ENCODE data around the gene SLC22A4.
A peak's percentile ranks its signal among the peaks of the same experiment; 100 is the strongest.

SLC22A4 gene

DNA sequence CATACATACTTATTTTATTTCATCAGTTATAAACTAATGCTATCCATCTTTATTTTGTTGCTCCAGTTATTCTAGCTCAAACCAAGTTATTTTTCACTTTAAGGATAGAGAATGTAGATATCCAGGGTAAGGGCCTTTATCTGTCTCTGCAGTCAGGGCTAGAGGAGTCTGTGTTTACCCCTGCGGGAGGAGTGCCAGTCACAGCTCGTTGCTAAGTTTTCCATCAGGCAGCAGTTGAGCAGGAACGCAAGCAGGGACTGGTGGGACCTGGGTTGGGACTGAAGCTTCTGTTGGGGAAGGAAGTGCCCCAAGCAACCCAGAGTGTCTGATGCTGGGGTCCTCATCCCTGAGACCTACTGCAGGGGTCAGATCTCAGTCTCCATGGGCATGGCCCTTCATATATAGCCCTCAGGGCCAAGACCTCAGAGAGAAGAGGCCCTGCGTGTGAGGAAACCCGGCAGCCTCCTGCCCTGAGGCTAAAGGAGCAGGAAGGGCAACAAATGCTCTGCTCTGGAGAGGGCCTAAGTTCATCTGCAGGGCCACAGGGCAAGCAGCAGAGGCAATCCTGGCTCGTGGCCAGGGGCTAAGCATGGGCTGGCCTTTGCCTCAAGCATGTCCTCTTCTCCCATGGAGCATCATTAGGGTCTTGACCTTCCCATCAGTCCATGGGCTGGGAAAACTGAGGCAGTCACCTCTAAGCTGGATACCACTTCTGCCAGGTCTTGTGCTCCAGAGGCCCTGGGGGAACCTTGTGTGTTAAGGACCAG is 6.6 kb downstream of the SLC22A4 start:
- DNase-seq: no peak

DNA sequence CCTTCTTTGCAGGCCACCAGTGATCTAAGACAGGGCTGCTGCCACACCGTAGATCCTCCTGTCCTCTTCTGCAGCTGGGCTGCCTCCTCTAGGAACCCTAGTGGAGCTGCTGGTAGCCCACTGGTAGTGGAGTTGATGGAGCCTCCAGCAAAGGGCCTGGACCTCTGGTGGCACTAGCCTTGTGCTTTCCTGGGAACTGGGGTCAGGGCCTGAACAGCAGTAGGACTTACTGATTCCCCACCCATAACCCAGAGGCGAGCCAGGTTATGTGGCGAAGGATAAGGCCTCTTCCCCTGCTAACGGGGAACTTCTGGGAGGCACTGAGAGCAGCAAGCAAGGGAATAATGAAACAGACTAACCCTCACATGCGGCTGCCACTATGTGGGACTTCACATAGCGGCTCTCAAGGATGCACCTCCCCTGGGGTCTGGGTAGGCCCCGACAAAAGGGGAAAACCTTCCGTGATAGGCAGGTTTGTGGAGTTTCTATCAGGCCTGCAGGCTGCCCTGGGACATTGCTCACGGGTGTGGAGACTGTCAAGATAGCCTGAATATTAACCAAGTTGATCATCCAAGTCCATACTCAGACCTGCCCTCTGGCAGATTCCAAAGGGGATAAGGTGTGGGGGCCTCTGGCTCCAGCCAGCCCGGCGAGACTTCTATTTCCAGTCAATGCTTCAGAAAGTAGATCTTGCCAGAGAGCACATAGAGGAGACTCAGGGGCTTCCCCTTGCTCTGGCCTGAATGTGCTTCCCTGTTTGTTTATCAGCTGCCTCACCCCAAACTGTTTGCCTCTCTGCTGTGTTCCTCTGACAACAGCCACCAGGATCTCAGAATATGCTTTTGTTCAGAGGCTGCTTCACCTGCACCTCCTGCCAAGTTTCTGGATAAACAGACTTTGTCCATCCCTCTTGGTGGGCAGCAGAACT is 7.4 kb downstream of the SLC22A4 start:
- DNase-seq: peak; percentile 32

DNA sequence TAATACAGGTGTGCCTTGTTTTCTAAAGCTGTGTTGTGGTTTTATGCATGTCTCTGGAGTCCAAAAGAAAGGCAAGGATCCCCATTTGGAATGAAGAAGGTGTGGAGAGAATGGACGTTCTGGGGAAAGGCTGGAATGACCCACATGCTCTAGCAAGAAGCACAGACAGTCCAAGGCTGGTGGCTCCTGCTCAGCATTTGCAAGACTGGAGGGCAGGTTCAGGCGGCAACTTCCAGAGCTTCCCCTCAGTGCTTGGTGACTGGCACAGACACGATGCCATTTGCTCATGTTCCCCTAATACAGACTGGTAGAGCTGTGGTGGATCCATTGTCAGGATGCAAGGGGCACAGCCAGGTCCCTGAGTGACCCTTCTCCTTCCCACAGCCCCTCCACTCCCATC is 8.2 kb downstream of the SLC22A4 start:
- no peak for DNase-seq

DNA sequence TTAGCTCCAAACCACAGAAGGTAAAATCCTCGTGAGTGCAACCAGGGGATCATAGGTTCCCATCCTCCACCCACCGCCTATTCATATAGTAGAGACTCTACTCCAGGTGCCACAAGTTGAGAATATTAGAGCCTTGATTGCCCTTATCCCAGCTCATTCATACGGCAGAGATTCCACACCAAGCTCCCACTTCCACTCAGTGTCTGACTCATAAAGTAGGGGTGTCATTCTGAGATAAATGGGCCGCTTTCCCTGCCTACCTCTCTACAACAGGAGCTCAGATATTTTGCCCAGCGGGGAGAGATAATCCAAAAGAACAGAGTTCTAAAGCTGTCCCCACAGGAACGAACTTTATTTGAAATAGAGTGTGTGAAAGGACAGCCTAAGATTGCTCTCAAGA is 9.4 kb downstream of the SLC22A4 start:
- DNase-seq: no peak

DNA sequence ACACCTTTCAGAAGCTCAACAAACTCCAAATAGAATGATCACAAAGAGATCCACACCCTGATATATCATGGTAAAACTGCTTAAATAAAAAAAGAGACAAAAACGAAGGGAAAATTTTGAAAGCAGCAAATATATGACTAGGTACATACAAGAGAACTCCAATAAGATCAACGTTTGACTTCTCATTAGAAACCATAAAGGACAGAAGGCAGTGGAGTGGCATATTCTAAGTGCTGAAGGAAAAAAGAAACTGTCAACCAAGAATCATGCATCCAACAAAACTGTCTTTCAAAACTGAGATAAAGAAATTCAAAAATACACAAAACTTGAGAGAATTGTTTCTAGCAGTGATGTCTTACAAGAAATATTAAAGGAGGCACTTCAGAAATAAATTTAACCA is 11.2 kb downstream of the SLC22A4 start:
- no peak for DNase-seq

DNA sequence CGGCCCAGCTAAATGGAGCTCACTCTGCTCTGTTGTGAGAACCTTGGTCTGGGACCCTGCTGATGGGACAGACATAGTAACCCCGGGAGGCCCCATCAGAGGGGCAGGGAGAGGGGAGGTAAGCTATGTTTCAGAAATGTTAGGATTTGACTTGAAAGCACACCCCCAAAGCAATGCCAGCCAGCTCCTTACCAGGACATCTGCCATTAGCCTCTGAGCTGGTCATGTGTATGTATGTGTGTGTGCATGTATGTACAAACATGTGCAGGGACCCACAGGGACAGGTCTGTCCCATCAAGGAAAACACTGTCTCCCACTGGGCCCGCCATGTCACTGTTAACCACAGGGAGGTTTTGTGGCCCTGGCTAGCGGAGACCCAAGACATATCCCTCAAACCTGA is 14.5 kb downstream of the SLC22A4 start:
- no peak for DNase-seq

DNA sequence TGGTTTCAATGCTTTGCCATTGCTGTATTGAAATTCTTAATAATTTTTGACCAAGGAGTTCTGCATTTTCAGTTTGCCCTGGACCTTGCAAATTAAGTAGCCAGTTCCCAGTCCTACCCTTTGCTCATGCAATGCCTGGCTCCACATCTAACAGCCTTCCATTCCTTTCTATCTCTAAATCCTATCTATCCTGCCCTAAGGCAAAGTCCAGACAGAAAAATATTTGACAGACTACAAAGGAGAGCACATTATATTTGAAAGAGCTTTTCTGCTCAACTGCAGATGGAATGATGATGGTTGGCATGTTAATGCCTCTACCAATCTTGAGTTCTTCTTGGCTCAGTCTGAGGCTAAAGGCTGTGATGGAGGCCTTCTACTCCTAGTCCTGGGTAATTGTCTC is 15.5 kb downstream of the SLC22A4 start:
- DNase-seq: no peak

DNA sequence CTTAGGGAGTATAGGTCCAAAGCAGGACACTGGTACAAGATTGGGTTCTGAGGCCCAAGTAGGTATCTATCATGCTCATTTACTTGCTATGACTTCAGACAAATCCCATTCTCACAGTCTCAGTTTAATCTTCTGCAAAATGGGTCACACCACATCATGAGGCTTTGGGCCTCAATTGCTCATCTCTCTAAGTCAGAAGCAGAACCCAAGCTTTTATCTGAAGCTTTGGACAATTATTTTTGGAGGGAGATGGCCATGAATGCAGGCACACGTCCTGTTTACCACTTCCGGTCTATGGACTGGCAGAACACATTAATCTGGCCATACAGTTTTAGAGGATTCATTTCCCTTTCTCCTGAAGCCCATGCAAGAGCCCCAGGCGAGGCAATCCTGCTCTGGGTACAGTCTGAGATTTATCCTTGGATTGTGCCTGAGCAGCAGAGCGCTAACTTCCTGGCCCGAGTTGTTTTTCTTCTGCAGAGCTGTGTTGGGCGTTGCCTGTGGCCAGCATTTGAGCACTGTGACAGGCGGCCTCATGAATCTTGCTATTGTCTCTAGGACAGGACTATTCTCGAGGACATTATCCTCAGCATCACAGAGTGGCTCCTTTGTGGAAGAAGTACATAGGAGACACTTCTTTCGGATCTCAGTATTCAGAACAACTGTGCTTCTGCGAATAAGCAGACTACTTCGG is 16.1 kb downstream of the SLC22A4 start:
- DNase-seq: no peak

DNA sequence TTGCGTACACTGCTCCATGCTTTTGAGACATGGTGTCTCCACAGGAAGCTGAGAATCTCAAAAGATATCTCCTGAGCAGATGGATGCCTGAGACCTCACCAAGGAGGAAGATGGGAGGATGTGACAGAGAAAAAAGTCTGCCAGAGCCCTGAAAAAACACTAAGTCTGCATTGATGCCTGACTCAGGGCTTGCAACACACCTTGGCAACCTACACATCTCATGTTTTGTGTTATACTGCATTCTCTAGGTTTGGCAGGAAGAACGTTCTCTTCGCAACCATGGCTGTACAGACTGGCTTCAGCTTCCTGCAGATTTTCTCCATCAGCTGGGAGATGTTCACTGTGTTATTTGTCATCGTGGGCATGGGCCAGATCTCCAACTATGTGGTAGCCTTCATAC is 19.2 kb downstream of the SLC22A4 start:
- DNase-seq: no peak

DNA sequence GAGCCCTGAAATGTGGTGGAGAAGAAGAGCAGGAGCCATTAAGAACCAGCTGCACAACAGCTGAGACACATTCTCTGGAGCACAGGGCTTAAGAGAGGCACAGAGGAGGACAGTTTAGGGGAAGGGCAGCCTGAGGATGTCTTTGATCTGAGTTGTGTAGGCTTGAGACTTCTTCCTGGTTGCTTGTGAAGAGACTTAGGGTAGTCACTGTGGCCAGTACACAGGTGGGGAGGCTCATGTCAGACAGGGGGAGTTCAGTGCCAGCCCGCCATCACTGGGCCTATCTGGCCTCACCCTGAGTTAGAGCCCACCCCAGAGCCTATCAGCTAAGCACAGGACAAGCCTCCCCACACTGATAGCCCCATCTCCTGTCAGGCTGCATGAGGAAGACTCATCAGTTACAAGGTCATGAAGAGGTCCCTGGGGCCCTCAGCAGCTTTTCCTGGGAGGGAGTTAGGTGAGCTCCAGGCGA is 19.8 kb downstream of the SLC22A4 start:
- no peak for DNase-seq

DNA sequence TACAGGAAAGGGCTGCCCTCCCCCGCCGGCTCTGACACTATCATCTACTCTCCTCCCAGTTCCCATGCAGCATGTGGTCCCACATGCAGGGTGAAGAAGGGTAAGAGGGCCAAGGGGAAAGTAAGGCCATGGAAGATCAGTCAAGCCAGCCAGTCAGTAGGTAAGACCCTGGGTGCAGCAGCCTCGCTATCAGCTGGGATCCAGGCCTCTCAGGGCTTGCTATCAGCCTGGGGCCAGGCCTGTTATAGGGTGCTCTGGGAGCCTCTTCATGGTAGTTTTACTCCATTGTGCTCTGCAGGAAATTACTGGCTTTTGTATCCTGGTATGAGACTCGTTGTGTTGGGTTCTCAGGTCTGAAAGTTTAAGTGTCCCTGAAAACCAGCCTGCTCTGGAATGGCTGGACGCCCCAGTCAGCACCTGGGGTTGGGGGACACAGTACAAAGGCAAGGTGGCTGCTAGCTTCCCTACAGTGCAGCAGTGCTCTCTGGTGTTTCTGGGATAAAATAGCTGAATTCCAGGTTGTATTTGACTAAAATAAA is 21.4 kb downstream of the SLC22A4 start:
- DNase-seq: no peak

DNA sequence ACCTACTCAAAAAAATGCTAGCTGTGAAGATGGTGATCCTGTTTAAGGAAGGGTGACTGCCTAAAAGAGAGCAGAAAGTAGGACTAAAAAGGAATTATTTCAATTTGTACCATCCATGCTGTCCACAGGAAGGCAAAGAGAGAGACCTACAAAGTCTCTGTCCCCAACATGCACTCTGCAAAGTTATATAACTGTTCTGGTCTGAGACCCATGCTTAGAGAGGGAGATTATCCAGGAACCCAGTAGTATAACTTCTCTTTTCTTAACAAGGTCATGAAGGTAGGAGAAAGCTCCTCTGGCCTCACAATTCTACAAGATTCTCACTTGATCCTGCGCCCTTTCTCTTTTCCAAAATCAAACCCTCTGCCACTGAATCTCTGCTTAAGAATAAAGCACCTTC is 25.8 kb downstream of the SLC22A4 start:
- DNase-seq: no peak

DNA sequence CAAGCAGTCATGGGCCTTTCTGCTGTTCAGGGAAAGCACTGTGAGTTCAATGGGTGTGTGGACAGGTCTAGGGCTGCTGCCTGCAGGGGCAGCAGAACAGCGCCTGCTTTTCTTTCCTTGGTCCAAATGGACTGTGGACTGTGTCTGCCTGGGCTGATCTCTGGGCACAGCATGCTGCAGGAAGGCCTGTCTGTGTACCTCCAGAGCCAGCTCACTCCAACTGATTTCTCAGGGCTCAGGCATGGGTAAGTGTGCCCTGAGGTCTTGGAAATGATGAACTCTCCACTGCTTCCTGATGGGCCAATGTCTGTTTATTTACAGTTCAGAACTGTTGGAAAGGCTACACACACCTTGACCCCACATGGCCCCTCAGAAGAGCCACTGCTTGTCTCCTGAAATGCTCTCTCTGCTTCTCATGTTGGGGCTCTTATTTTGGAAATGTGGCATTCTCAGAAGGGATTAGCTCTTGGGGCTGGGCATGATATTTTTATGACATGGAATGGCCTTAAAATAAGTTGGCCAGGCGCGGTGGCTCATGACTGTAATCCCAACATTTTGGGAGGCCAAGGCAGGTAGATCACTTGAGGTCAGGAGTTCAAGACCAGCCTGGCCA is 27.0 kb downstream of the SLC22A4 start:
- DNase-seq: no peak

DNA sequence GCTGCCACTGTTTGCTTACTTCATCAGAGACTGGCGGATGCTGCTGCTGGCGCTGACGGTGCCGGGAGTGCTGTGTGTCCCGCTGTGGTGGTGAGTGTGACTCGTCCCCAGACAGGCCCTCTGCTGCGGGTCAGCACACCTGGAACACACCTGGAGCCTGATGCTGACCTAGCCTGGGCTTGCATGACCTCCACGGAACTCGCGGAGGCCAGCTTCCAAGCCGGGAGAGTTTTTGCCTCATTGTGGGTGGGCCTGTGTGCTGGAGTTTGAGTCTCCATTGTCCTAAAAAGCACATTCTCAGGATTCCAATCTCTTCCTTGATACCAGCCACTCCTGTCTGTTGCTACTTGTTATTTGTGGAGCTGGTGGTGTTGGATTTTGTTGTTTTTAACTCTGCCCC is 28.1 kb downstream of the SLC22A4 start:
- no peak for DNase-seq

DNA sequence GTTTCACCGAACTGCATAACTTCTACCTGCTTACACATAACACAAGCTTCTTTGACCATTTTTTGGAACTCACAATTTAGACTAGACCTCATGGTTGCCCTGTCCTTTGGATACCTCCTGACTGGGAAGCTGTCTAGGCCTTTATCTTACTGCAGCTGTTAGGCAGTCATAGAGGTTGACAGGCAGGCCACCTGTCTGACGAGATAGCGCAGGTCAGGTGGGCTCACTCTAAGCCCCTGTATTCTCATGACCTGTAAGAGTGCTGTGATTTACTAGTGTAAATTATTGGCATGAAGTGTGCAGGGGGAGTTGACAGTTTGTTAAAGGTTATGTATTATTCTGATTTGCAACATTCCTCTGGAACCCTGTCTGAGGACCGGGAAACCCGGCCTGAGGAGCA is 29.0 kb downstream of the SLC22A4 start:
- no peak for DNase-seq

DNA sequence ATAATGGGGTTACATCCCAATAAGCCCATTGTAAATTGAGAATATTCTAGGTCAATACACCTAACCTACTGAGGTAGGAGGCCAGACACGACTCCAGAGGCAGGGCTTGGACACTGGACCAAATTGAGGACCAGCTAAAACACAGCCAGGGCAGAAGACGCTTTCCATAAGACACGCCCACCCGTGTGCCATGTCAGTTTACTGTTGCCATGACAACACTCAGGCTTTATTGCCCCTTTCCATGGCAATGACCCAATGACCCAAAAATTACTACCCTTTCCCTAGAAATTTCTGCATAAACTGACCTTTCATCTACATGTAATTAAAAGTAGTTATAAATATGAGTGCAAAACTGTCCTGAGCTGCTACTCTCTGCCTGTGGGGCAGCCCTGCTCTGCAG is 31.5 kb downstream of the SLC22A4 start:
- no peak for DNase-seq

DNA sequence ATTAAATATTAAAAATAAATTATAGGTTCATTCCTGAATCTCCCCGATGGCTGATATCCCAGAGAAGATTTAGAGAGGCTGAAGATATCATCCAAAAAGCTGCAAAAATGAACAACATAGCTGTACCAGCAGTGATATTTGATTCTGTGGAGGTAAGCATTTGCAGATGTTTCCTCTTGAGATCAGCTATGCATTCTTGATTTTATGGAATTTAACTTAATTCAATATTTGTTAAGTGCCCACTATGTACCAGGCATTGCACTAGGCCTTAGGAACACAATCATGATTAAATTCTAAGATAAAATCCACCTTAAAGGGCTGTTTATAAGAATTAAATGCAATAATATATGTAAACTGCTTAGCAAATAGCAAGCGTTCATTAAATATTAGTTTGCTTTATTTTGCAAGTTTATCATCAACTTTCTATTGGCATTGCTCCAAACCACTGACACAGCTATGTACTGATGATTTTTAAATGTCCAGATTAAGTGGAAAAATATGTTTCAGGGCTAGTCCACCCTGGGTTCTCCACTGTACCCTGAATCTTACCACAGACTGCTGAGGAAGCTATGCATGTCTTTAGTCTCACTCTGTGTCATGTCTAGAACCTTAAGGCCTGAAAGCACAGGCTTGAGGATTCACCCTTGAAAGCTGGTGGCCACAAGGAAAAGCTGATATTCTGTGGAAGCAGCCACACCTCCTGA is 33.2 kb downstream of the SLC22A4 start:
- DNase-seq: no peak

DNA sequence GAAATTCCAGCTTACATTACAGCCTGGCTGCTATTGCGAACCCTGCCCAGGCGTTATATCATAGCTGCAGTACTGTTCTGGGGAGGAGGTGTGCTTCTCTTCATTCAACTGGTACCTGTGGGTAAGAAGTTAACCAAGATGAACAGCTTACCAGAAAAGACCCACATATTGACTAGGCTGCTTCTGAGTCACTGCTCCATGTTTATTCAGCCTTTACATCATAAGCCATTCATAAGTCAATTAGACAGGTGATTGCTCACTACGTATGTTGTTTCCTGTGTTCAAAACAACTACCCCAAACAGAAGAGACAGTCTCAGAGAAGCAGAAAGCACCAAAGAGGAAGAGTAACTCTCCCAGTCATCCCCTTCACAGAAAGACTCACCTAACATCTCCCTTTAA is 40.6 kb downstream of the SLC22A4 start:
- DNase-seq: no peak

DNA sequence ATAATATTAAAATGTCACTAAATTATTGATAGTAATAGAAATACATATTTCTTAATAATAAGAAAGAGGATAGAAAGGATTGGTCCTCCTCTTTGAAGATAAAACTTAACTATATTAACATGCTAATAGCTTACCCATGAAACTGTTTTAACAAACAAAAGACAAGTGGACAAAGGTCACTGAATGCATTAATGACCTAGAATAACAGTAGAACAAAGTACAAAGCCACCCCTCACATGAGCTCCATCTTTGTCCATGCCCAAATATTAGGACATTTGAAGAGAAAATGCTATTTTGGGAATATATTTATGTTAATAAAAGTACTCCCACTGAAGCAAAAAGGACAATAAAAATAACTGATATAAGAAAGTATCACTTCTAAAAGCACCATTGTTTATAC is 41.2 kb downstream of the SLC22A4 start:
- DNase-seq: no peak

DNA sequence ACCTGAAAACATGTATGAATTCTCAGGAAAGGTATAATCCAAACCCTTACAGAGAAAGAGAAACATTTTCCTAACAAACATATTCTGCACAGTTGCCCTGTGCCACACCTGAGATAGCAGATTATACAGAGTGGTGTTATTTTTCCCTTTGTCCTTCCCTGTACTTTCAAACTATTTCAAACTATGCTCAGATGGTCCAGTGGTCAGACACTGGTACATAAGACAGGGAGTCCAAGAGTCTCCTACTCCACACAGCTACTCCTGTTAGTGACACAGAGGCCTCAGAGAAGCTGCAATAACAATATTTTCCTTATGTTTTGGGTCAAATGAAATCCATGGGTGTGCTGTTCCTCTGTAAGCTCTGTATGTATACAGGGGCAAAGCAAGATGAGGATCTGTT is 45.3 kb downstream of the SLC22A4 start:
- DNase-seq: no peak

DNA sequence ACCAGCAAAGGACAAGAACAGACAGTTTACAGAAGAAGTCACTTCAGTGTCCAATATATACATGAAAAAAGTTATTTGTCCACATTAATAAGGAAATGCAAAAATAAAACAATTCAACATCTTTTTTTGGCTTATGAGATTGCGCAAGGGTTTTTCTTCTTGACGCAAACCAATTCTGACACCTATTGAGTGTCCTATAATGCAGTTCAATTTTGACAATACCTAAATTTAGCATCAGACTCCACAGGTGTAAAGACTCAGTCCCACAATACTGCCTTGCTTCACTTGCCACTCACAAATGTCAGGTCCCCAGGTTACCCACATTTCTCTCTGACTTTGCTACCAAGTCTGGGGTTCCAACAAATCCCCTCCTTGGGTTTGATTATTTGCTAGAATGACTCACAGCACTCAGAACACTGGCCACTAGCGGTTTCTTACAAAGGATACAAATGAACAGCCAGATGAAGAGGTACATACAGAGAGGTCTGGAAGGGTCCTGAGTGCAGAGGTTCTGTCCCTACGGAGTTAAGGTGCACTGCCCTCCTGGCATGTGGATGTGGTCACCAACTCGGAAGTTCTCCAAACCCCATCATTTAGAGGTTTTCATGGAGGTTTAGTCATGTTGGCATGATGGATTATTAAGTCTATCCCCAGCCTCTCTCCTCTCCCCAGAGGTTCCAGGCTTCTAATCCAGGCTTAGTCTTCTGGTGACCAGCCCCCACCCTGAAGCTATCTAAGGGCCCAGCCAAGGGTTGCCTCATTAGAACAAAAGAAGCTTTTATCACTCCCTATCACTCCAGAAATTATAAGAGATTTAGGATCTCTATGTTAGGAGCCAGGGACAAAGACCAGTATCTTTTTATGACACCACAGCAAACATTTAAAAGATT is 48.3 kb downstream of the SLC22A4 start:
- no peak for DNase-seq
